Vagina (tissue), 2 donors: ENCODE data around the gene CHRNA4.

ENCODE experiments used
- POLR2A ChIP-seq, 2 donors: fragments of 450-650 bp; IDR thresholded peaks; one replicate each; pipeline ENCODE4 v1.6.1; 2017; ENCODE audit warnings: antibody characterized with exemption in 2 of 2, mild to moderate bottlenecking in 2 of 2, moderate library complexity in 2 of 2
- TF ChIP-seq, protein P1 (sequence below), 3 experiments: fragments of 450-650 bp in 2 of 3; fragments of 200-600 bp in 1 of 3; sonication (generic) in 1 of 3; IDR thresholded peaks; one replicate each; pipeline ENCODE4 v1.5.1; 2017 to 2019; ENCODE audit warnings: antibody characterized with exemption in 3 of 3, mild to moderate bottlenecking in 2 of 3, moderate library complexity in 2 of 3

DNA sequence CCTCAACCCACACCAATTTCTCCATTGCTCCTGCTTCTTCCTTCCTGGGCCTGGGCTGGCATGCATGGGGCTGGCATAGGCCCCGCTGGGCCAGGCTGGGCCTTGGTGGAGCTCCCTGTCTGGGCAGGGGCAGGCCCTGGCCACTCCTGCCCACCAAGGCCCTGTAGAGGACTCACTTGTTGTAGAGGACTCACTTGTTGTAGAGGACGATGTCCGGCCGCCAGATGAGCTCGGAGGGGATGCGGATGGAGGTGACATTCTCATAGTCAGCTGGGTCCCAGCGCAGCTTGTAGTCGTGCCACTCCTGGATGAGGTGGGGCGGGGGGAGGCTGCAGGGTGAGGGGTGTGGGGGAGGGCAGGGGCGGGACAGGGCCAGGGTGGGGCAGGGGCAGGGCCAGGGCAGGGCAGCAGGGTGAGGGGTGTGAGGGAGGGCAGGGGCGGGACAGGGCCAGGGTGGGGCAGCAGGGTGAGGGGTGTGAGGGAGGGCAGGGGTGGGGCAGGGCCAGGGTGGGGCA lies 5.3 kb downstream of the CHRNA4 start:
- TF ChIP-seq, protein P1, sequence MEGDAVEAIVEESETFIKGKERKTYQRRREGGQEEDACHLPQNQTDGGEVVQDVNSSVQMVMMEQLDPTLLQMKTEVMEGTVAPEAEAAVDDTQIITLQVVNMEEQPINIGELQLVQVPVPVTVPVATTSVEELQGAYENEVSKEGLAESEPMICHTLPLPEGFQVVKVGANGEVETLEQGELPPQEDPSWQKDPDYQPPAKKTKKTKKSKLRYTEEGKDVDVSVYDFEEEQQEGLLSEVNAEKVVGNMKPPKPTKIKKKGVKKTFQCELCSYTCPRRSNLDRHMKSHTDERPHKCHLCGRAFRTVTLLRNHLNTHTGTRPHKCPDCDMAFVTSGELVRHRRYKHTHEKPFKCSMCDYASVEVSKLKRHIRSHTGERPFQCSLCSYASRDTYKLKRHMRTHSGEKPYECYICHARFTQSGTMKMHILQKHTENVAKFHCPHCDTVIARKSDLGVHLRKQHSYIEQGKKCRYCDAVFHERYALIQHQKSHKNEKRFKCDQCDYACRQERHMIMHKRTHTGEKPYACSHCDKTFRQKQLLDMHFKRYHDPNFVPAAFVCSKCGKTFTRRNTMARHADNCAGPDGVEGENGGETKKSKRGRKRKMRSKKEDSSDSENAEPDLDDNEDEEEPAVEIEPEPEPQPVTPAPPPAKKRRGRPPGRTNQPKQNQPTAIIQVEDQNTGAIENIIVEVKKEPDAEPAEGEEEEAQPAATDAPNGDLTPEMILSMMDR (IDR thresholded peaks at IDR 0.05) = no peak
- TF ChIP-seq POLR2A (IDR thresholded peaks at IDR 0.05) = no peak
